ENCODE measurements around the gene C19orf73. TPM values are rescaled to one million over a fixed set of nuclear protein-coding genes. Genes with fewer than 3 reads are reported as not detected.
A peak's percentile ranks its signal among the peaks of the same experiment; 100 is the strongest.
"Not testable (repeated sequence)": the region's sequence is repeated elsewhere in the genome, so short reads cannot be mapped to it uniquely, and the experiment has no call there.

Gene C19orf73
- total RNA-seq, 1 donor from 2014 or later = not detected

- intact Hi-C loops (cut with DNase I) = loop anchor here (5.0 to 10.0 kb wide), 2 partner anchors 51 to 153 kb away; partner anchors contain the start of genes GYS1 and RUVBL2
- H3K4me3 ChIP-seq = peak overlapping the region; percentile 55 to 84
Measured at GRCh38 chr19:49148044-49148682, 29.2 kb upstream of the C19orf73 start.

GRCh38 chr19:49146408-49146770 is 27.4 kb upstream of the C19orf73 start:
- not testable (repeated sequence) for H3K9me3 ChIP-seq; H3K27ac ChIP-seq; H3K4me3 ChIP-seq; H3K27me3 ChIP-seq; DNase-seq (ENCODE audit: extremely low spot score in 2 of 2); H3K36me3 ChIP-seq
- intact Hi-C loops (cut with DNase I) = loop anchor here (5.0 to 10.0 kb wide), 2 partner anchors 49 to 152 kb away; partner anchors contain the start of genes GYS1 and RUVBL2
- peaks cover 52% of the 10 kb centered on the region for H3K4me1 ChIP-seq

More at GRCh38 chr19:49148044-49148682, 29.2 kb upstream of the C19orf73 start:
- Histone ChIP-seq H3K27ac (peak overlapping the region; percentile 66), H3K27me3 (no peaks in the 10 kb centered on the region), H3K36me3 (no peaks in the 10 kb centered on the region), H3K9me3 (no peaks in the 10 kb centered on the region), H3K4me1 (peaks cover 49% of the 10 kb centered on the region)
- no peak for DNase-seq (ENCODE audit: extremely low spot score in 2 of 2)
- no peak for TF ChIP-seq POLR2AphosphoS5 (IDR thresholded peaks at IDR 0.05; ENCODE audit: insufficient read depth in 1 of 2, low read depth in 1 of 2)
- no peak for TF ChIP-seq CTCF (IDR thresholded peaks at IDR 0.05)
- TF ChIP-seq POLR2A (IDR thresholded peaks at IDR 0.05) = no peak

- Histone ChIP-seq H3K9me3 (no peaks in the 10 kb centered on the region), H3K27ac (no peak overlapping the region)
Measured at GRCh38 chr19:49145573-49146407, 26.8 kb upstream of the C19orf73 start.

GRCh38 chr19:49142866-49143335 is 24.0 kb upstream of the C19orf73 start:
- Histone ChIP-seq H3K27ac (no peak overlapping the region), H3K27me3 (no peaks in the 10 kb centered on the region), H3K4me3 (peak overlapping the region; percentile 38 to 42), H3K9me3 (no peaks in the 10 kb centered on the region), H3K4me1 (peaks cover 25% of the 10 kb centered on the region), H3K36me3 (no peaks in the 10 kb centered on the region)
- peak; percentile 33 to 56 for TF ChIP-seq POLR2AphosphoS5 (IDR thresholded peaks at IDR 0.05; ENCODE audit: insufficient read depth in 1 of 2, low read depth in 1 of 2)
- no peak for TF ChIP-seq POLR2A (IDR thresholded peaks at IDR 0.05)
- TF ChIP-seq CTCF (IDR thresholded peaks at IDR 0.05) = no peak
- peak in 1 of 2 donors; percentile 88 for DNase-seq (ENCODE audit: extremely low spot score in 2 of 2)
- intact Hi-C loops (cut with DNase I) = loop anchor here (10.0 kb wide), 1 partner anchor 148 kb away; the partner anchor contains the start of genes GYS1 and RUVBL2

More at GRCh38 chr19:49145573-49146407, 26.8 kb upstream of the C19orf73 start:
- Histone ChIP-seq H3K4me1 (peaks cover 46% of the 10 kb centered on the region), H3K4me3 (no peak overlapping the region), H3K27me3 (no peaks in the 10 kb centered on the region), H3K36me3 (no peaks in the 10 kb centered on the region)
- intact Hi-C loops (cut with DNase I) = loop anchor here (5.0 to 10.0 kb wide), 2 partner anchors 48 to 151 kb away; partner anchors contain the start of genes GYS1 and RUVBL2
- TF ChIP-seq CTCF (IDR thresholded peaks at IDR 0.05) = peak; percentile 73 to 74 (median 74)
- TF ChIP-seq POLR2AphosphoS5 (IDR thresholded peaks at IDR 0.05; ENCODE audit: insufficient read depth in 1 of 2, low read depth in 1 of 2) = no peak
- DNase-seq (ENCODE audit: extremely low spot score in 2 of 2) = no peak

- H3K27me3 ChIP-seq = no peaks in the 10 kb centered on the region
- peaks cover 24% of the 10 kb centered on the region for H3K4me1 ChIP-seq
- H3K4me3 ChIP-seq = no peak overlapping the region
- peak in 1 of 2 donors; percentile 79 for DNase-seq (ENCODE audit: extremely low spot score in 2 of 2)
- TF ChIP-seq POLR2A (IDR thresholded peaks at IDR 0.05) = no peak
- no peak for TF ChIP-seq CTCF (IDR thresholded peaks at IDR 0.05)
- no peak for TF ChIP-seq POLR2AphosphoS5 (IDR thresholded peaks at IDR 0.05; ENCODE audit: insufficient read depth in 1 of 2, low read depth in 1 of 2)
- H3K9me3 ChIP-seq = no peaks in the 10 kb centered on the region
- intact Hi-C loops (cut with DNase I) = loop anchor here (10.0 kb wide), 1 partner anchor 147 kb away; the partner anchor contains the start of genes GYS1 and RUVBL2
- no peaks in the 10 kb centered on the region for H3K36me3 ChIP-seq
- no peak overlapping the region for H3K27ac ChIP-seq
Measured at GRCh38 chr19:49141352-49141751, 22.4 kb upstream of the C19orf73 start.
